Stimulated activated CD8-positive, alpha-beta memory T cell treated with anti-CD3 and anti-CD28 coated beads, Interleukin-15, amount 100 ng/mL, for 24 hours (primary cell): ENCODE measurements around the gene EXOC3.

Source experiments
- DNase-seq: peaks from one replicate; pipeline ENCODE4 v3.0.0-alpha.2; 2020; ENCODE audit warnings: low read depth

EXOC3 gene

DNA sequence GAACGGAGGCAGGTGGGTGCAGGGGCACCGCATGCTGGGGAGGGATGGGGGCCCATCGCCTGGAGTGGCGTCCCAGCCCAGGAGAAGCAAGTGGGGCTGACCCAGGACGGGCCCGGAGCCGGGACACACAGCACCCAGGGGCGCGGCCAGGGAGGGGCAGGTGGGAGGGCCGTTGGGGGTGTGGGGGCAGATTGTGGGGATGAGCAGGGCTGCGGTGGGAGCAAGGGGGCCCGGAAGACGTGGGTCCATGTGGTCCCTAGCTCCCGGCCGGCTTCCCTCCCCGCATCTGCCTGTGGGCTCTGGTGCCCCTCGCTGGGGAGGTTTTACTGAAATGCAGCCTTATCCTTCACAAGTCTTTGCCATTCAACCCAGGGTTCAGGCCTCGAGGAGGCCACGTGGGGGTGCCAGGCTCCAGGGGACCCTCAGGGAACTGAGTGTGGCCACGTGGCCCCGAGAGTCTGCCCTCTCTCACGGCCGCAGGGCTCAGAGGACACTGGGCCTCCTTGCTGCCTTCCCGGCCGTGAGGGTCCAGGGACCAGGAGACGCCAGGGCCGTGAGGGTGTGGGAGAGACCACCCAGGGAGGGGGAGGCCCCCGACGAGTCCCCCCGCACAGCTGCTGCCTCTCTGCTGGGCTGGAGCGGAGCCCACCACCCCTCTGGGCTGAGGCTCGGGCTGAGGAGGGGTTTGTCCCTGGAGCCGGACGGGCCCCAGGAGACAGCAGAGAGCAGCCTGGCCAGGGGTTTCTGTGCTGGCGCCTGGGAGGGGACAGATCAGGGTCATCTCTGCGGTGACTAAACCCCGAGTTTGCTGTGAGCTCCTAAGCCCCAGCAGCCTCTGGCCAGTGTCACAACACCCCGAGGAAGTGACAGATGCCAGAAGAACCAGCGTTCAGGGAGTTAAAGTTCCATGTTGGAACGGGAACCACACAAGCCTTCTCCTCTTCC lies 46.0 kb downstream of the EXOC3 start:
- no peak for DNase-seq

DNA sequence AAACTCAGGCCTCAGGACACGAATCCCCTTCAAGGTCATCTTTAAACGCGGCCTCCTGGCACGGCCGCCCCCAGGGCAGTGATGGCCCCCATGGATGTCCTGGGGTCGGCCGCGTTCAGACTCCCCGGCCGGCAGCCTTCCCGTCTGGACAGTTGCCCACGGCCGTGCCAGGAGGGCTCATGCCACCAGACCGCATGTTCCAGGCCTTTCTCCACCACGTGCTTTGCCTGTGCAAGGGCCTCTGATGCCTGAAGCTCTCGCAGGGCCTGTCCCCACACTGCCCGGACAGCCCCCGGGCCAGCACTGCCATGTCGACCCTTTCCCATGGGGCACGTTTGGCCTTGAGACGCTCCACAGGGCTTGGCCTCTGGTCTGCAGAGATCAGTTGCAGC lies 46.7 kb downstream of the EXOC3 start:
- DNase-seq = no peak

DNA sequence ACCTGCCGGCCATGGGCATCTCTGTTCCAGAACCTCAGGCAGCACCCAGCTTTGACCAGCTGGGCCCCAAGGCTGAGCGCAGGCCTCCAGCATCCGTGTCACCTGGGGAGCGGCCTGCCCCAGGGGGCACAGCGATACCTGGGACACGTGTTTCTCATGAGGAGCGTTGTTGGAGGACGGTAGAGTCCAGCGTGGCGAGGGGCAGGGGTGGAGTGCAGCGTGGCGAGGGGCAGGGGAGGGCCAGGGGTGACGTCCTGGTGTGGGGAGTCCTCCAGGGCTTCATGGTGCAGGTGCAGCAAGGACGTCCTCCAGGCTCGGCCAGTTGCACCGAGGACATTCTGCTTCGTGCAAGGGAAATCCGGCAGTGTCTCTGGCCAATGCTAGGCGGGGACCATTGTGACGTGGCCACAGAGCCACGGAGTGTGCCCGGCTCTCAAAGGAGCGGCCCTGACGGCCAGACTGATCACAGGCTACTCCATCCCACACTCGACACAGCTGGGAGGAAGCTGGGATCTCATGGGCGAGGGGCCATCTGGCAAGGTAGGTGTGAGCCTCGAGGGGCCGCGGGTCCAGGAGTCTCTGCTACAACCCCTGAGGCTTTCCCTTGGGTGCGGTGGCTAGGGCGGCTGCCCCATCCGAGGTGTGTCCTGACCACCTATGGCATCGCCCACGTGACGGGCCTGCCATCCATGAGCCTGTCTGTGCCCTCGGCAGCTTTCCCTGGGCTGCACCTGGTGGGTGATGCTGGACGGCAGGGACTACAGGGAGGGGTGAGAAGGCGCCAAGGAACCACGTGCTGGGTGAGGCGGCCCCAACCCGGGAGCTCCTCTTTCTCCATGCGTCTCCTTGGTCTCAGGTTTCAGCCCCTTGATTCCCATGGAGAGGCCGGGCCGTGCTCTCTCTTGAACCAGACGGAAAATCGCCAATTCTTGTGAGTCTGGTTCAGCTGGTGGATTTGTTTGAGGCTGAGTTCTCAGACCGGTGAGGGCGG lies 47.4 kb downstream of the EXOC3 start:
- DNase-seq = no peak

GRCh38 chr5:491119-491855 lies 48.3 kb downstream of the EXOC3 start:
- no peak for DNase-seq

GRCh38 chr5:491856-492155 lies 48.8 kb downstream of the EXOC3 start:
- DNase-seq = no peak

DNA sequence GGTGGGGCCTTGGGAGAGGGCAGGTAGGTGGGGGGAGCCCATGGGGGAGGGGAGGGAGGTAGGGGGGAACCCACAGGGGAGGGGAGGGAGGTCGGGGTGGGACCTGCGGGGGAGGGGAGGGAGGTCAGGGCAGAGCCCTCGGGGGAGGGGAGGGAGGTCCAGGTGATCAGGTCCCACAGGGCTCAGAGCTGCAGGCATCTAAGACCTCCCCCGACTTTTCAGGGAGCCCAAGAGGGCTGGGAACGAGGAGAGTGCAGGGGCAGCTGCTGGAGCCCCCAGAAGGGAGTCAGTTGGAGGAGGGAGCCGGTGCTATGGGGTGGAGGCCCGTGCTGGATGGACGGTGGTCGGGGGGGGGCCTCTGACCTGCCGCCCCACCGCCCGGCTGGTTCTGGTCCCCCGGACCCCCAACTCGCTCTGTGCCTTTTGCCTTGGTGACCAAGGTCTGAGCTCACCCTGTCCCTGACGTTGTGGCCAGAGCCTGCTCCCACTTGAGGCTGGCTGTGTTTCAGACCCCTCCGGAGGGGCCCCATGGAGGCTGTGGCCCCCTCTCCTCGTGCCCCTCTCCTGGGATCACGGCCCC lies 49.4 kb downstream of the EXOC3 start:
- no peak for DNase-seq

- no peak for DNase-seq
Observed at GRCh38 chr5:493119-493701, 50.2 kb downstream of the EXOC3 start.

DNA sequence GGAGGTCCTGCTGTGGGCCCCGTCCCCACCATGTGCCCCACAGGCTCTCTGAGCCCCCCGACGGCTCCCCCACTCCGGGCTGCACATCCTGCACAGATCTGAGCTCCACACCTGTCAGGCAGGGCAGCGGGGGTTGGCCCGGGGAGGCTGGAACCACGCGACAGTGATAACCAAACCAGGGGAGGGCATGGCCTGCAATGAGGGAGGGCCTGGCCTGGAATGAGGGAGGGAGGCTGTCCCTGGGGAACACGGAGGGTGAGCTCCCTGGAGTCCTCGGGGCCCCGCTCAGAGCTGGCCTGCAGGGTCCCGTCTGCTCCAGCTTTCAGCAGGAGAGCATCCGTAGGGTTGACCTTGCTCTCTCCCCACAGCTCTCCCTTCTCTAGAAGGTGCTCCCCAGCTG lies 50.8 kb downstream of the EXOC3 start:
- no peak for DNase-seq

DNA sequence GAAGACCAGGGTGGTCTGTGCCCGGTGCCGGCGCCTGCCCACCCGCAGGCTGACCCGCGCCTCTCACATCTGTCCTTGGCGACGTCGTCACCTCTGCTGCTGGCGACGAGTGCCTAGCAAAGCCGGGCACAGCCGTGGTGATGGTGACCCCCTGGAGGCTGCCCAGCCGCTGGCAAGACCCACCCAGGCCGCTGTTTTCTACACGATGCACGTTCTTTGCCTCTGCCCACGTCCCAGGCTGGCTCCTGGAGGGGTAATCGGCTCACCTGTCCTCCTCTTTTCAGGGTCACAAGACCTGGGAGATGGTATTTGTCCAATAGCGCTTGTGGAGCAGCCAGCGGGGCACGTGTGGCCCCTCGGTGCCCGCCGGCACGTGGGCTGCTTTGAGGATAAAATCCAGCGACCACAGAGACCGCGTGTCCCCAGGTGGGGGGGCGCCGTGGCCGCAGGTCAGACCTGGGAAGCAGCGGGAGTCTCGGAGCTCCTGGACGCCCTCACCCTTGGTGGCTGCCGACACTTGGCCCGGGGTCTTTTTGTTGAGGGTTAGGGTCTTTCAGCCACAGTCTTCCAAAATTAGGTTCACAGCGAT lies 51.8 kb downstream of the EXOC3 start:
- DNase-seq = no peak

- no peak for DNase-seq
Observed at GRCh38 chr5:496028-496427, 53.1 kb downstream of the EXOC3 start.

DNA sequence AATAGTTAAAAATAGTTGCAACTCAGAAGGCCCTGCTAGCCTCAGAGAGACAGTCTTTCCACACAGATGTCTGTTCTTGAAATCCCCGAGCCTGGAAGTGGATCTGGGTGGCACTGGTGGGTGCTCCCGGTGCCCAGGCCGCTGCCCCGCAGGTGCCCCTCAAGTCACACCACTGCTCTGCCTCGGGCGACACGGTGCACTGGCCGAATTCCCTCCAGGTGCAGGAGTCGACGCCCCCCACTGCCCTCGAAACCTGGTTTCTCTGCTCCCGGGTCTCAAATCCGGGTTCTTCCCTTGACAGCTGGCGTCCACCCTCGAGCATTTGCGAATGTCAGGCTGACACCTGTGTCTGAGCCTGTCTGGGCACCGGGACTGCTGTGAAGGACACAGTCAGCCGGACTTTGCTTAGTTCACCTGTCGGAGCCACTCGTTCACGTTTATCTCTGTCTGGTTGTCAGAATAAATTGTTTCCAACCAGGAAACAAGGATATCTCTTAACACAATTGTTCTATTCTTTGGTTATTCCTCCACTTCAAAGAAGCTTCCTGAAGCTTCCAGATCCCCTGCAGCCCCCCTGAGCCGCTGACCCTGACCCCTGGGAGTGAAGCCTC lies 54.2 kb downstream of the EXOC3 start:
- no peak for DNase-seq

DNA sequence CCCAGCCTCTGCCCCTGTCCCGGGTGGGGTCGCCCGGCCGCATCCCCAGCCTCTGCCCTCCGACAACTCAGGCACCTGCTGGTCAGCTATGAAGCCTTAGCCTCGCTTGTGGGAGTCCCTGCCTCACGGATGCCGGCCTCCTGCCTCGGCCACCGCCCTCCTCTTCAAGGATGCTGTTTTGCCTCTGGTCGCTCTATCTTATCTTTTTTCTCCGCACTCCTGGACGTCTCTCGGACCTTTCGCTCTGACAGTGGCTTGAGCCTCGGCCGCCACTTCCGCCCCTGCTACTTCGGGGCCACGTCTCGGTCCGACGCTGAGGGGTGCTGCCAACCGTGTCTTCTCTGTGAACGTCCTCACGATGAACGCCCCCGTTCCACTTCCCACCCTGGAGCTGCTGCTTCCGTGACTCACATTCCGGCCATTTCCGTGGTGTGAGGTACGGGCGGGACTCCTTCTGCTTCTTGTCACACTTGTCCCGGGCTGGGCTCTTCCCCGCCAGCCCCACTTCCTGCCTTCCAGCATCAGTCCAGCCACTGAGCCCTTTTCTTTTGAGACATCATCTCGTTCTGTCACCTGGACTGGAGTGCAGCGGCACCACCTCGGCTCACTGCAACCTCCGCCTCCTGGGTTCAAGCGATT lies 55.0 kb downstream of the EXOC3 start:
- no peak for DNase-seq

- no peak for DNase-seq
Observed at GRCh38 chr5:499233-500209, 56.5 kb downstream of the EXOC3 start.

DNA sequence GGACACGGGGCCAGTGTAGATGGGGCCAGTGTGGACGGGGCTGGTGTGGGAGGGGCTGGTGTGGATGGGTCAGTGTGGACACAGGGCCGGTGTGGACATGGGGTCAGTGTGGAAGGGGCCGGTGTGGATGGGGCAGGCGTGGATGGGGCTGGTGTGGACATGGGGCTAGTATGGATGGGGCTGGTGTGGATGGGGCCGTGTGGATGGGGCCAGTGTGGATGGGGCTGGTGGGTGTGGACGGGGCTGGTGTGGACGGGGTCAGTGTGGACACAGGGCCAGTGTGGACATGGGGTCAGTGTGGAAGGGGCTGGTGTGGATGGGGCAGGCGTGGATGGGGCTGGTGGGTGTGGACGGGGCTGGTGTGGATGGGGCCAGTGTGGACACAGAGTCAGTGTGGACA lies 57.5 kb downstream of the EXOC3 start:
- no peak for DNase-seq

GRCh38 chr5:501105-501830 lies 58.3 kb downstream of the EXOC3 start:
- no peak for DNase-seq

DNA sequence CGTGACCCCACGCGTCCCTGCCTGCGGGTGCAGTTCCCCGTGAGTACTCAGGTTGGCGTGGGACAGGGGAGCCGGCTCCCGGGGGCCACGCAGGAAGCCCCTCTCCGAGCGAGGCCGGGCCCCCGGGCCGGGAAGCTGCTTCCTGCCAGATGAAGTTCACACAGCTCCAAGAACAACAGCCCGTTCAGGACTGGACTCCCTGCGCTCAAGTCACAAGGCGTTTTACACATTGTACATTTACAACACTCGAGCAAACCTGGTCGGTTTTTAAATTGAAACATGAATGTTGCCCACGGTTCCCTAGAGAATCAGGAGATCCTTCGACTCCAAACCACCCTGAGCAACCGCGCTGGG lies 58.8 kb downstream of the EXOC3 start:
- no peak for DNase-seq

GRCh38 chr5:502325-503079 lies 59.5 kb downstream of the EXOC3 start:
- DNase-seq = no peak
